GM19193 (cell line): ENCODE measurements around the gene TSPAN9.

Experiments used
- POLR2A ChIP-seq: IDR thresholded peaks from 4 replicates; pipeline ENCODE4 v1.6.1; 2011; ENCODE audit not compliant: insufficient read depth, insufficient read length; ENCODE audit errors: extremely low read depth

TSPAN9 gene

DNA sequence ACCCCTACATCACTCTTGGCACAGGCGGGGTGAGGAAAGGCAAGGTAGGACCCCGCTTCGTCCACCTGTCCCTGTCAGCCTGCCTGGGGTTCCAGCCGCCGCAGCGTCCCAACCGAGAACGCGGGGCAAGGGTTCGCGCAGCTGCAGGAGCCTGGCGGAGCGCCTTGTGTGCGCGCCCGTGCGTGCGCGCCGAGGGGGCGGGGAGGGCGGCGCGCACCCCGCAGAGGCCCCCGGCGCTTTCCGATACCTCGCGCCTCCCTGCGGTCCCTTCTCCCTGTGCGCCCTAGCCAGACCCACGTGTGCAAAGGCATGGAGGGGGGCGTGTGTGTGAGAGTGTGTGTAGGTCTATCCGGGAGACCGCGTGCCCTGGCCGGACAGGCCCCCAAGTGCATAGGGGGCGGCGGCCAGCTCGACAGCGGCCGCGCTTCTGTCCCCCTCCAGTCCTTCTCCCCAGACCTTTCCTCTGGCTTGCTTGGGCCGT, 122.4 kb downstream of the TSPAN9 start:
- no peak for TF ChIP-seq POLR2A

DNA sequence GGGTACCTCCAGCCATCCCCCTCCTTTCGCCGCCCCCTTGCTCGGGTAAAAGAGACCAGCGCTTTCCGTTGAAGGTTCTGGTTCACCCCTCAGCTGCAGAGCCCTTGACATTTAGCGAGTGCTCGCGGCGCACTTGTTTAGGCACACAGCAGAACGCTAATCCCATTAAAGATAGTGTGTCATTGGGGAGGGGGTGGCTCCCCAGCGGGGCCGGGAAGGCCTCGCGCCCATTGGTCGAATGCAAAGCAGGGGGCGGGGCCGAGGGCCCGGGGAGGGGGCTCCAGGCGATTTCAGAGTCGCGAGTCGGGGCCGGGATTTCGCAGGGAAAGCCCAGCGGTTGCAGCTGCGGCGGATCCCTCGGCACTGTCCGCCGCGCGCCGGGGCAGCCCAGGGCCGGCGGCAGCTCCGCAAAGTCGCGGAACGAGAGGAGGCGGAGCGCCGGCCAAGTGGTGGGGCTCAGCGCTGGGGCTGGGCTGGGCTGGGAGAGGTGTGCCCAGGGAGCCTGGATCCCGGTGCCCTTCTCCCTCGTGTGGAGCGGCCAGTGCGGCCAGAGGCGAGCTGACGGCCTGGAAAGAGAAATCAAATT, 122.9 kb downstream of the TSPAN9 start:
- TF ChIP-seq POLR2A = no peak

- TF ChIP-seq POLR2A = no peak
Measured at GRCh38 chr12:3200814-3201233, 123.6 kb downstream of the TSPAN9 start.

GRCh38 chr12:3201339-3202051, 124.3 kb downstream of the TSPAN9 start:
- TF ChIP-seq POLR2A = no peak

GRCh38 chr12:3202096-3202495, 124.9 kb downstream of the TSPAN9 start:
- TF ChIP-seq POLR2A = no peak

GRCh38 chr12:3202734-3203446, 125.7 kb downstream of the TSPAN9 start:
- no peak for TF ChIP-seq POLR2A

DNA sequence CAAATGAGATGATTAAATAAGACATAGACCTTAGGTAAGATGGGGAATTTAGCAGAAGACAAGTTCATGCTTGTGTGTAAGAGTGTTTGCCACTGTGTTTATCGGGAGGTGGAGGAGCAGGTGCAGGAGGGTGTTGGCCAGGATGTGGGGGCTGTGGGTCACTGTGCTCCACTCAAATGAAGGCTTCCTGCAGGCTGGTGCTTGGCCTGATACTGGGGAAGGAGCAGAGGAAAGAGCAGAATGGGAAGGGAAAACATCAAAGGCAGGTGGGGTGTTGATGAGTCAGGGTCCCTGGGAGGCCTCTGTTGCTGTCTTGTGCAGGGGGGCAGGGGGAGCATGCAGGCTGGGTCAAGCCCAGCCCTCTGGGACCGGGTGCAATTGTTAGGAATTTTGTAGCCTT, 126.5 kb downstream of the TSPAN9 start:
- no peak for TF ChIP-seq POLR2A

DNA sequence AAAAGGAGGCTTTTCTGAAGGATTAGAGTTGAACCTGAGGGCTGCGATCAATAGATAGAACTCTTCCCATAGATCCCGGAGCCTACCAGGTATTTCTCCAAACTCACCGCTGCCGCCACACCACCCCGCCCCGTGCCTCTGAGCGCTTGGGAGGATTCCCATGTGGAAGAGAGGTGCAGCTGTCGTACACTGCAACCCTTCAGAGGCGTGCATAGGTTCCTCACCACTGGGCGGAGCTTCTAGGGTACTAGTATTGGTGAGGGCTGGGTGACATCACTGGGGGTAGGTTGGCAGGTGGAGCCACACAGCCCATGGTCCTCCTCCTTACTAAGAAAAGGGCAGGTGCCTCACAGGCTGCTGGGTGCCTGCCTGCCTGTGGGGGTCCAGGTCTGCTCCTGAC, 127.0 kb downstream of the TSPAN9 start:
- TF ChIP-seq POLR2A = no peak

DNA sequence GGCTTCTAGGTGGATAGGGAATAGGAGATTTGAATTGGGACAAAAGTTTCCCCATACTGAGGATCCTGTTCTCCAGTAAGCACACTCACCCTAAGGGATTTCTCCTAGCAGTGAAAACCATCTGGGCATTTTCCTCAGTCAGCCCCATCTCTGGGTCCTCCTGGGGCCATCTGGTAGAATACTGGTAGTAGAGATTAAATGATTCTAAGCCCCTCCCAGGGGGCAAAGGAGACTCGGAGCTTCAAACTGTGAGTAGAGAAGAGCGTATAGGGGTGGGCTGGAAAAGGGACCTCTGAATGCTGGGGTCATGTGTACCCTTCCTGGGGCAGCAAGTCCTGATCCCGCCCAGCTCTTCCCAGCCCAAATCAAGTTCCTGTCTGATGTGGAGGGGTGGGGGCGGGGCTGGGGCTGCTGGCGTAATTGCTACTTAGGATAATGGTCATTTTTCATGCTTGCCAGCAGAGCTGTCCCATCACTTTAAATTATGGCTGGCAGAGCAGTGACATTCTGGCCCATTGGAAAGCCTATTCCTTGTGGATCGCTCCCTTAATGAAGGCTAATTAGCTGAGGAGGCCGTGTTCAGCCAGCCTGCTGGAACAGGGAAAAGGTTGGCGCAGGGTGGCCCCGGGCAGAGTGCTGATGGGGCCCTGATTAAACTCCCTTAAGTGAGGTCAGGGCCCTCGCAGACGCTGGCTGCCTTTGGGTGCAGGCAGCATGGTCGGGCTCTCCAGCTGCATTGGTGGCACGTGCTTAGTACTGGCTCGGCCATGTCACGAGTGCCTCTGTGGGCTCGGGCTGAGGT, 127.8 kb downstream of the TSPAN9 start:
- no peak for TF ChIP-seq POLR2A

DNA sequence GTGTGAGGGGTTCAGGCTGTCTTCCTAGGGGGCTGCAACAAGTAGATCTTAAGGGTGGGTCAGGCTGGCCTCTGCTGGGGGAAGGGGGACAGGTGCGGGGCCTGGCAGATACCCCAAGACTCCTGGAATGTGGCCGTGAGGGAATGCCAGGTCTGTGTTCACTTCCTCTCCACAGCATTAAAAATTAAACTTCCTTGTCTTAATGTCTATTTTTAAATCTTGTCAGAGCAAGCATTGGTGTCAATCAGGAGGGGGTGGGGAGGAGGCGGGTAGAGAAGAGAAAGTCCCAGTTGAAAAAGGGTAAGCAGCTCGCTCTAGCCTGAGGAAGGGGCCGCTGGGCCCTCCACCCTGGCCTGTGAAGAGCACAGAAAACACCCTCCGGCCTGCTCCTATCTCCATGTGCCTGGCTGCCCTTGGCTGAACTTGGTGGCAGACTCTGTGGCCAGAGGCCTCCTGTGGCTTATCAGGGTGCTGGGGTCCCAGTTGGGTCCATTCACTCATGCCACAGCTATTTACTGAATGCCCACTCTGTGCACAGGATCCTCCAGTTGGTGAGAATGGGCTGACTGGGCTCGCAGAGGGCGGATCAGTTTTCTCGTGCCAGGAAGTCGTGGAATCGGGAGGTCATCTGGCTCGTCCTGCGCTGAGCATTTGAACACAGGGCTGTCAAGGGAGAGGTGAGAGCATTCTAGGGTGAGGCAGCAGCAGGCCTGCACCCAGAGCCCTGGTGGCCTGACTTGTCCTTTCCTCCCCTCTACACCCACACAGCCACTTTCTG, 128.8 kb downstream of the TSPAN9 start:
- no peak for TF ChIP-seq POLR2A

DNA sequence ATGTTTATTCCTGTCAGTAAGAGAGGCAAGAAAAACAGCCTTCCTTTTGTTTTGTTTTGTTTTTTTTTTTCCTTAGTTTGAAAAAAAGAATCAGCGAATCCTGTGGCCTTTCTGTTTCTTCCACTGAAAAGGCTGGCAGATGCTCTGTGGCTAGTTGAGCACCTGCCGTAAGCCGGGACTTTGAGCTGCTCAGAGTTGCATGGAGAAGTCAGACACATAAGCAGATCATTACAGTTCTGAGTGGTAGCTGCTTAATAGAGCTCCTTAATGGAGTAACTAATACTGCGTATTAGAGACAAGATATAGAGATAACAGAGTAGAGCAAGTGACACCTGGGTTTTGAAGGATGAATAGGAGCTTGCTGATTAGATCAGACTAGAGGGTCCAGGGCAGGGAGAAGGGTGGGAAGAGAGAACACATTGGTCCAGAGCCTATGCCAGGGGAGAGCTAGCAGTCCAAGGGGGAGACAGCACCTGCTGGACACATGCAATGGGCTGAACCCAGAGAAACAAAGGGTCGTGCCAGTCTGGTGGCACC, 129.4 kb downstream of the TSPAN9 start:
- no peak for TF ChIP-seq POLR2A

- TF ChIP-seq POLR2A = no peak
Measured at GRCh38 chr12:3207175-3207574, 130.0 kb downstream of the TSPAN9 start.

- no peak for TF ChIP-seq POLR2A
Measured at GRCh38 chr12:3207858-3208257, 130.7 kb downstream of the TSPAN9 start.

GRCh38 chr12:3213188-3213587, 136.0 kb downstream of the TSPAN9 start:
- no peak for TF ChIP-seq POLR2A

DNA sequence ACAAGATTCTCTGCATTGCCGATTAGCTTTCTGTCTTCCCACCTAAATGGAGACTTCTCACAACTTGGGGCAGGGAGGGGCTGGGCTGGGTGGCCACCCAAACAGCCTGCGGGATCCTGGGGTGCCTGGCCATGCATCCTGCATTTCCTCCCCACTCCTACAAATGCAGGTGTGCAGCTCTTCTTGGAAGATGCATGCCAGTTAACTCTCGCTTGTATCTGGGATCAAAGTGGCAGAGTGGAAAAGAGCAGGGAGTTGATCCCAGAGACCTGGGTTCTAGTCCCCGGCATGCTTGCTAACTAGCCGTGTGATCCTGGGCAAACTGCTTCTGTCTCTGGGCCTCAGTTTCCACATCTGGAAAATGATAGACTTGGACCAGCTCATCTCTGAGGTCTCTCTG, 136.6 kb downstream of the TSPAN9 start:
- no peak for TF ChIP-seq POLR2A
